ENCODE data around the gene CACNA1B.

- no peak for TF ChIP-seq POLR2AphosphoS5 (IDR thresholded peaks at IDR 0.05; ENCODE audit: low read depth, low read length)
- no peak for TF ChIP-seq POLR2A (IDR thresholded peaks at IDR 0.05; ENCODE audit: low read depth, low read length)
- no peak for TF ChIP-seq TAF1 (IDR thresholded peaks at IDR 0.05; ENCODE audit: low read depth, low read length)
- TF ChIP-seq POU2F2 (IDR thresholded peaks at IDR 0.05; ENCODE audit: low read depth, low read length), result no peak
Measured at GRCh38 chr9:138105123-138105415, 227.5 kb downstream of the CACNA1B start.

Measured in GM12891 (cell line).